ENCODE measurements around the gene SCUBE2. TPM values are rescaled to one million over a fixed set of nuclear protein-coding genes. Genes with fewer than 3 reads are reported as not detected.
"Not testable (repeated sequence)": the region's sequence is repeated elsewhere in the genome, so short reads cannot be mapped to it uniquely, and the experiment has no call there.

Gene SCUBE2
- total RNA-seq, 1 donor from 2014 or later: 0.34 TPM

GRCh38 chr11:9013373-9013772 is 78.0 kb downstream of the SCUBE2 start:
- intact Hi-C loops (cut with micrococcal nuclease): no loop called here

GRCh38 chr11:9009538-9009937 is 81.9 kb downstream of the SCUBE2 start:
- intact Hi-C loops (cut with micrococcal nuclease): not testable (repeated sequence)

GRCh38 chr11:9008661-9009060 is 82.7 kb downstream of the SCUBE2 start:
- intact Hi-C loops (cut with micrococcal nuclease): no loop called here

- intact Hi-C loops (cut with micrococcal nuclease): no loop called here
These were observed 83.3 kb downstream of the SCUBE2 start for GRCh38 chr11:9008011-9008550.

GRCh38 chr11:9005087-9005486 is 86.3 kb downstream of the SCUBE2 start:
- intact Hi-C loops (cut with micrococcal nuclease): no loop called here

- intact Hi-C loops (cut with micrococcal nuclease): loop anchor here (5.0 kb wide), 3 partner anchors 58 to 317 kb away; partner anchors contain the start of gene AKIP1
These were observed 87.0 kb downstream of the SCUBE2 start for GRCh38 chr11:9004183-9004926.

- intact Hi-C loops (cut with micrococcal nuclease): loop anchor here (1.0 to 5.0 kb wide), 5 partner anchors 17 to 316 kb away; partner anchors contain the start of genes AKIP1 and TMEM9B
These were observed 87.7 kb downstream of the SCUBE2 start, which contains the start of gene NRIP3 for GRCh38 chr11:9003573-9004182. NRIP3 (minus strand) TSS chr11:9004001; CDS start chr11:9003935, 66 bp downstream.

- intact Hi-C loops (cut with micrococcal nuclease): loop anchor here (1.0 to 5.0 kb wide), 5 partner anchors 16 to 316 kb away; partner anchors contain the start of genes AKIP1 and TMEM9B
These were observed 88.4 kb downstream of the SCUBE2 start for GRCh38 chr11:9002920-9003572.

GRCh38 chr11:9001736-9002135 is 89.7 kb downstream of the SCUBE2 start:
- intact Hi-C loops (cut with micrococcal nuclease): loop anchor here (2.0 to 5.0 kb wide), 4 partner anchors 15 to 314 kb away; partner anchors contain the start of gene AKIP1

- intact Hi-C loops (cut with micrococcal nuclease): no loop called here
These were observed 93.4 kb downstream of the SCUBE2 start for GRCh38 chr11:8998017-8998416.

- intact Hi-C loops (cut with micrococcal nuclease): no loop called here
These were observed 93.9 kb downstream of the SCUBE2 start for GRCh38 chr11:8997451-8997850.

- intact Hi-C loops (cut with micrococcal nuclease): no loop called here
These were observed 101.9 kb downstream of the SCUBE2 start for GRCh38 chr11:8989453-8989852.

- intact Hi-C loops (cut with micrococcal nuclease): no loop called here
These were observed 102.8 kb downstream of the SCUBE2 start for GRCh38 chr11:8988329-8989234.

- intact Hi-C loops (cut with micrococcal nuclease): loop anchor here (2.0 kb wide), 1 partner anchor 15 kb away; no protein-coding TSS in a partner anchor
These were observed 104.0 kb downstream of the SCUBE2 start for GRCh38 chr11:8987446-8987845.

- intact Hi-C loops (cut with micrococcal nuclease): loop anchor here (2.0 kb wide), 1 partner anchor 16 kb away; no protein-coding TSS in a partner anchor
These were observed 104.6 kb downstream of the SCUBE2 start for GRCh38 chr11:8986772-8987171.

- intact Hi-C loops (cut with micrococcal nuclease): no loop called here
These were observed 105.9 kb downstream of the SCUBE2 start for GRCh38 chr11:8985462-8985861.

- intact Hi-C loops (cut with micrococcal nuclease): no loop called here
These were observed 107.8 kb downstream of the SCUBE2 start for GRCh38 chr11:8983552-8983951.

GRCh38 chr11:8980485-8980884 is 110.9 kb downstream of the SCUBE2 start:
- intact Hi-C loops (cut with micrococcal nuclease): no loop called here

- intact Hi-C loops (cut with micrococcal nuclease): not testable (repeated sequence)
These were observed 112.0 kb downstream of the SCUBE2 start for GRCh38 chr11:8979365-8979764.

- intact Hi-C loops (cut with micrococcal nuclease): no loop called here
These were observed 118.3 kb downstream of the SCUBE2 start for GRCh38 chr11:8973121-8973520.

Data from T-helper 2 cell treated with Interferon-gamma antibody and Interleukin-4, amounts not matched to agents 100 ng/mL and 5 ng/mL, for 36 hours (primary cell).